H9 (cell line): Measurements from ENCODE around the gene SLC38A11. TPM values are rescaled to one million over a fixed set of nuclear protein-coding genes. Genes with fewer than 3 reads are reported as not detected.

Experiments used
- DNase-seq: peaks from one replicate; pipeline ENCODE4 v3.0.0-alpha.2; 2017
- H2AFZ ChIP-seq: one replicate; pipeline ENCODE4 v1.6.1; 2013; ENCODE audit warnings: mild to moderate bottlenecking, low read length, control low read depth, moderate library complexity
- H2AK5ac ChIP-seq: 2 replicates; pipeline ENCODE4 v1.6.1; 2013; ENCODE audit warnings: low read length, control low read depth, mixed read lengths; ENCODE audit not compliant: insufficient read length
- H2BK120ac ChIP-seq: one replicate; pipeline ENCODE4 v1.6.1; 2013; ENCODE audit warnings: low read depth, mild to moderate bottlenecking, low read length, control low read depth, inconsistent platforms; ENCODE audit not compliant: poor library complexity, severe bottlenecking
- H2BK12ac ChIP-seq: 2 replicates; pipeline ENCODE4 v1.6.1; 2013; ENCODE audit warnings: low read length, control low read depth, mixed read lengths, low read depth; ENCODE audit not compliant: insufficient read length
- H2BK15ac ChIP-seq: 2 replicates; pipeline ENCODE4 v1.6.1; 2013; ENCODE audit warnings: low read depth, low read length, control low read depth
- H2BK20ac ChIP-seq: one replicate; pipeline ENCODE4 v1.6.1; 2013; ENCODE audit warnings: low read depth, mild to moderate bottlenecking, low read length, control low read depth, inconsistent platforms; ENCODE audit not compliant: poor library complexity, severe bottlenecking
- H2BK5ac ChIP-seq: 2 replicates; pipeline ENCODE4 v1.6.1; 2013; ENCODE audit warnings: low read length, control low read depth, mixed read lengths; ENCODE audit not compliant: insufficient read length
- H3K14ac ChIP-seq: 2 replicates; pipeline ENCODE4 v1.6.1; 2013; ENCODE audit warnings: low read length, control low read depth; ENCODE audit not compliant: insufficient read depth
- H3K18ac ChIP-seq: 2 replicates; pipeline ENCODE4 v1.6.1; 2013; ENCODE audit warnings: low read depth, mild to moderate bottlenecking, mixed read lengths, low read length, control low read depth; ENCODE audit not compliant: insufficient read length
- H3K23ac ChIP-seq: 2 replicates; pipeline ENCODE4 v1.6.1; 2013; ENCODE audit warnings: low read length, control low read depth, mixed read lengths, low read depth; ENCODE audit not compliant: insufficient read length
- H3K23me2 ChIP-seq: 2 replicates; pipeline ENCODE4 v1.6.1; 2013; ENCODE audit warnings: low read depth, mild to moderate bottlenecking, mixed read lengths, low read length, control low read depth; ENCODE audit not compliant: insufficient read length, poor library complexity, severe bottlenecking
- H3K27ac ChIP-seq: 2 replicates; pipeline ENCODE4 v1.5.1; 2013; ENCODE audit warnings: low read length, control low read depth, mixed read lengths, low read depth; ENCODE audit not compliant: insufficient read length
- H3K27me3 ChIP-seq: 2 replicates; pipeline ENCODE4 v1.6.1; 2013; ENCODE audit warnings: low read length, control low read depth, inconsistent platforms; ENCODE audit not compliant: insufficient read depth
- H3K4ac ChIP-seq: 2 replicates; pipeline ENCODE4 v1.6.1; 2013; ENCODE audit warnings: low read depth, mild to moderate bottlenecking, control low read depth, inconsistent platforms, low read length, moderate library complexity
- H3K4me1 ChIP-seq: 2 replicates; pipeline ENCODE4 v1.6.1; 2013; ENCODE audit warnings: low read length, control low read depth, inconsistent platforms; ENCODE audit not compliant: insufficient read depth
- H3K4me2 ChIP-seq: 2 replicates; pipeline ENCODE4 v1.6.1; 2013; ENCODE audit warnings: low read length, control low read depth, mixed read lengths; ENCODE audit not compliant: insufficient read length, insufficient read depth
- H3K56ac ChIP-seq: 2 replicates; pipeline ENCODE4 v1.6.1; 2013; ENCODE audit warnings: low read depth, mild to moderate bottlenecking, mixed read lengths, low read length, control low read depth; ENCODE audit not compliant: insufficient read length
- H3K79me1 ChIP-seq: 2 replicates; pipeline ENCODE4 v1.6.1; 2013; ENCODE audit warnings: low read depth, mild to moderate bottlenecking, moderate library complexity, low read length, control low read depth, inconsistent platforms; ENCODE audit not compliant: insufficient read depth, poor library complexity, severe bottlenecking
- H3K79me2 ChIP-seq: 2 replicates; pipeline ENCODE4 v1.6.1; 2013; ENCODE audit warnings: low read length, control low read depth, inconsistent platforms; ENCODE audit not compliant: insufficient read depth
- H3K9ac ChIP-seq: 2 replicates; pipeline ENCODE4 v1.6.1; 2013; ENCODE audit warnings: low read length, control low read depth, mixed read lengths; ENCODE audit not compliant: insufficient read length; ENCODE audit errors: extremely low read depth
- H3K9me3 ChIP-seq: one replicate; pipeline ENCODE4 v1.6.1; 2013; ENCODE audit warnings: low read depth, low read length, inconsistent platforms; ENCODE audit not compliant: control insufficient read depth
- H3T11ph ChIP-seq: one replicate; pipeline ENCODE4 v1.6.1; 2013; ENCODE audit warnings: mild to moderate bottlenecking, low read length, control low read depth, inconsistent platforms
- H4K20me1 ChIP-seq: one replicate; pipeline ENCODE4 v1.6.1; 2013; ENCODE audit not compliant: control insufficient read depth, insufficient read length, insufficient read depth
- H4K5ac ChIP-seq: 2 replicates; pipeline ENCODE4 v1.6.1; 2013; ENCODE audit warnings: low read depth, mild to moderate bottlenecking, mixed read lengths, low read length, control low read depth; ENCODE audit not compliant: insufficient read length
- H4K8ac ChIP-seq: replicated peaks from 2 replicates; pipeline ENCODE4 v1.6.1; 2013; ENCODE audit warnings: low read length, control low read depth, mixed read lengths, low read depth; ENCODE audit not compliant: insufficient read length
- H4K91ac ChIP-seq: 2 replicates; pipeline ENCODE4 v1.6.1; 2013; ENCODE audit warnings: low read depth, mild to moderate bottlenecking, moderate library complexity, mixed read lengths, low read length, control low read depth; ENCODE audit not compliant: insufficient read length
- H3K27ac Mint-ChIP-seq, 3 experiments: 2 replicates in 2 of 3; 3 replicates in 1 of 3; pipeline ENCODE4 v1.8.0; 2020 to 2021; ENCODE audit warnings: mixed read lengths in 3 of 3, mild to moderate bottlenecking in 1 of 3, moderate library complexity in 1 of 3
- H3K27me3 Mint-ChIP-seq: 2 replicates; pipeline ENCODE4 v1.8.0; 2021; ENCODE audit warnings: low read depth, mild to moderate bottlenecking, moderate library complexity, mixed read lengths
- H3K36me3 Mint-ChIP-seq, 3 experiments: 2 replicates in 2 of 3; 3 replicates in 1 of 3; pipeline ENCODE4 v1.8.0; 2020 to 2021; ENCODE audit warnings: low read depth in 3 of 3, mixed read lengths in 3 of 3; ENCODE audit not compliant: insufficient read depth in 1 of 3
- H3K4me1 Mint-ChIP-seq, 2 experiments: 2 replicates each; pipeline ENCODE4 v1.8.0; 2020; ENCODE audit warnings: mixed read lengths in 2 of 2
- H3K4me3 Mint-ChIP-seq, 2 experiments: 2 replicates in 1 of 2; 3 replicates in 1 of 2; pipeline ENCODE4 v1.8.0; 2020 to 2021; ENCODE audit warnings: mild to moderate bottlenecking in 2 of 2, mixed read lengths in 2 of 2, moderate library complexity in 1 of 2
- H3K9me3 Mint-ChIP-seq, 2 experiments: 2 replicates in 1 of 2; 3 replicates in 1 of 2; pipeline ENCODE4 v1.8.0; 2020; ENCODE audit warnings: mild to moderate bottlenecking in 2 of 2, mixed read lengths in 2 of 2, moderate library complexity in 1 of 2
- WGBS: extraction: QIAGEN DNeasy Blood & Tissue Kit; methylation state at CpG from one replicate; pipeline ENCODE4 v1.1.7; 2013; ENCODE audit warnings: missing lambda C conversion rate, low lambda C conversion rate, mixed read lengths; ENCODE audit not compliant: insufficient read length; ENCODE audit errors: extremely low coverage; 5-methylcytosine and 5-hydroxymethylcytosine counted together
- total RNA-seq: library from RNA; stranded (reverse); gene quantifications from 2 replicates; pipeline ENCODE4 v1.2.1, GENCODE V29; 2021
- TF ChIP-seq, protein P1 (sequence below): fragments of 200-600 bp; sonication (generic); conservative IDR thresholded peaks from 3 replicates; pipeline ENCODE4 v1.8.0; 2021; ENCODE audit warnings: antibody characterized with exemption, mild to moderate bottlenecking

The SLC38A11 gene
- total RNA-seq, 1 experiment from 2014 or later = not detected

DNA sequence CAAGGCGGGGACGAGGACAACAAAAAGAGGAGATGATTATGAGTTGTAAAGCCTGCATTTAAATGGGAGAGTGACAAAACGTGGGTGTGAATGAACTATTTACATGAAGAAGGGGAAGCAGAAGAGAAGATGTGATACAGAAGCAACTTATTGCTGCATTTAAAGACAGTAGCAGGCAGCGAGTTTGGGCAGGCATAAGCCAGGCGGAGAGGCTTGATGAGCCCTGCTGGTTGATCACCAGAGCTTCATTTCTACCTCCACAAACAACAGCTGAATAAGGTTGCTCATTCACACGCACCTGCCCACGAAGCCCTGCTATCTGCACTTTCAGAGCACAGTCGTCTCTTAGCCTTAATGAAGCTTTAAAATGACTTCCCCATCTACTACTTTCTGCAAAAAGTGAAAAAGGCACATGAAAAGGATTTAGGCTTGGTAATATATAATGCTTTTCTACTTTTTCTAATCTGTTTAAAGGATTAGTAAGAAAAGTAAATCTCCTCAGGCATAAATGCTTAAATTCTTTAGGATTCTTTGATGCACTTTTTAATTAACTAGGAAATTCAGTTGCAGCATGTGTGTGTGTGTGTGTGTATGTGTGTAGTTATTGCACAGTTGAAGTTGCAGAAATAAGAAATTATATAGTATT is 3.1 kb downstream of the SLC38A11 start:
- no peaks in the 10 kb centered on the region for H3K79me1 ChIP-seq
- H4K20me1 ChIP-seq = no peaks in the 10 kb centered on the region
- Mint-ChIP-seq H3K36me3 (no peaks in the 10 kb centered on the region), H3K27me3 (peaks cover 1% of the 10 kb centered on the region; the same call in 1 of the 2 replicates), H3K27ac (no peak overlapping the region), H3K4me3 (no peak overlapping the region), H3K4me1 (peaks cover 0 to 3% of the 10 kb centered on the region in 2 experiments; a peak in 1 of 4 replicates), H3K9me3 (no peaks in the 10 kb centered on the region)
- H3K79me2 ChIP-seq = no peaks in the 10 kb centered on the region
- H3K4ac ChIP-seq = no peak overlapping the region
- H3K27ac ChIP-seq = no peak overlapping the region
- no peak overlapping the region for H4K8ac ChIP-seq
- no peak overlapping the region for H4K5ac ChIP-seq
- no peak overlapping the region for H3K14ac ChIP-seq
- TF ChIP-seq, protein P1, sequence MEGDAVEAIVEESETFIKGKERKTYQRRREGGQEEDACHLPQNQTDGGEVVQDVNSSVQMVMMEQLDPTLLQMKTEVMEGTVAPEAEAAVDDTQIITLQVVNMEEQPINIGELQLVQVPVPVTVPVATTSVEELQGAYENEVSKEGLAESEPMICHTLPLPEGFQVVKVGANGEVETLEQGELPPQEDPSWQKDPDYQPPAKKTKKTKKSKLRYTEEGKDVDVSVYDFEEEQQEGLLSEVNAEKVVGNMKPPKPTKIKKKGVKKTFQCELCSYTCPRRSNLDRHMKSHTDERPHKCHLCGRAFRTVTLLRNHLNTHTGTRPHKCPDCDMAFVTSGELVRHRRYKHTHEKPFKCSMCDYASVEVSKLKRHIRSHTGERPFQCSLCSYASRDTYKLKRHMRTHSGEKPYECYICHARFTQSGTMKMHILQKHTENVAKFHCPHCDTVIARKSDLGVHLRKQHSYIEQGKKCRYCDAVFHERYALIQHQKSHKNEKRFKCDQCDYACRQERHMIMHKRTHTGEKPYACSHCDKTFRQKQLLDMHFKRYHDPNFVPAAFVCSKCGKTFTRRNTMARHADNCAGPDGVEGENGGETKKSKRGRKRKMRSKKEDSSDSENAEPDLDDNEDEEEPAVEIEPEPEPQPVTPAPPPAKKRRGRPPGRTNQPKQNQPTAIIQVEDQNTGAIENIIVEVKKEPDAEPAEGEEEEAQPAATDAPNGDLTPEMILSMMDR = no peak
- no peak overlapping the region for H3K23ac ChIP-seq
- no peak overlapping the region for H3K4me2 ChIP-seq
- H4K91ac ChIP-seq = no peak overlapping the region
- H2BK20ac ChIP-seq = no peak overlapping the region
- no peaks in the 10 kb centered on the region for H3K9me3 ChIP-seq
- no peaks in the 10 kb centered on the region for H3K4me1 ChIP-seq
- no peak overlapping the region for H2BK12ac ChIP-seq
- H2AK5ac ChIP-seq = no peak overlapping the region
- no CpG with 5 or more reads among the region's 8 CpGs for whole genome bisulfite sequencing
- DNase-seq = no peak
- H2AFZ ChIP-seq = no peak overlapping the region
- no peak overlapping the region for H3K18ac ChIP-seq
- no peaks in the 10 kb centered on the region for H3K27me3 ChIP-seq
- no peaks in the 10 kb centered on the region for H3K23me2 ChIP-seq
- no peak overlapping the region for H2BK5ac ChIP-seq
- H3K9ac ChIP-seq = no peak overlapping the region
- H2BK120ac ChIP-seq = no peak overlapping the region
- H3K56ac ChIP-seq = no peak overlapping the region
- H3T11ph ChIP-seq = no peak overlapping the region
- no peak overlapping the region for H2BK15ac ChIP-seq
